H9 (cell line): ENCODE data around the gene MAP3K1. TPM values are rescaled to one million over a fixed set of nuclear protein-coding genes. Genes with fewer than 3 reads are reported as not detected.
A peak's percentile ranks its signal among the peaks of the same experiment; 100 is the strongest.

ENCODE experiments used
- DNase-seq: peaks from one replicate; pipeline ENCODE4 v3.0.0-alpha.2; 2017
- H2AFZ ChIP-seq: one replicate; pipeline ENCODE4 v1.6.1; 2013; ENCODE audit warnings: mild to moderate bottlenecking, low read length, control low read depth, moderate library complexity
- H2AK5ac ChIP-seq: 2 replicates; pipeline ENCODE4 v1.6.1; 2013; ENCODE audit warnings: low read length, control low read depth, mixed read lengths; ENCODE audit not compliant: insufficient read length
- H2BK120ac ChIP-seq: one replicate; pipeline ENCODE4 v1.6.1; 2013; ENCODE audit warnings: low read depth, mild to moderate bottlenecking, low read length, control low read depth, inconsistent platforms; ENCODE audit not compliant: poor library complexity, severe bottlenecking
- H2BK12ac ChIP-seq: 2 replicates; pipeline ENCODE4 v1.6.1; 2013; ENCODE audit warnings: low read length, control low read depth, mixed read lengths, low read depth; ENCODE audit not compliant: insufficient read length
- H2BK15ac ChIP-seq: 2 replicates; pipeline ENCODE4 v1.6.1; 2013; ENCODE audit warnings: low read depth, low read length, control low read depth
- H2BK20ac ChIP-seq: one replicate; pipeline ENCODE4 v1.6.1; 2013; ENCODE audit warnings: low read depth, mild to moderate bottlenecking, low read length, control low read depth, inconsistent platforms; ENCODE audit not compliant: poor library complexity, severe bottlenecking
- H2BK5ac ChIP-seq: 2 replicates; pipeline ENCODE4 v1.6.1; 2013; ENCODE audit warnings: low read length, control low read depth, mixed read lengths; ENCODE audit not compliant: insufficient read length
- H3K14ac ChIP-seq: 2 replicates; pipeline ENCODE4 v1.6.1; 2013; ENCODE audit warnings: low read length, control low read depth; ENCODE audit not compliant: insufficient read depth
- H3K18ac ChIP-seq: 2 replicates; pipeline ENCODE4 v1.6.1; 2013; ENCODE audit warnings: low read depth, mild to moderate bottlenecking, mixed read lengths, low read length, control low read depth; ENCODE audit not compliant: insufficient read length
- H3K23ac ChIP-seq: 2 replicates; pipeline ENCODE4 v1.6.1; 2013; ENCODE audit warnings: low read length, control low read depth, mixed read lengths, low read depth; ENCODE audit not compliant: insufficient read length
- H3K23me2 ChIP-seq: 2 replicates; pipeline ENCODE4 v1.6.1; 2013; ENCODE audit warnings: low read depth, mild to moderate bottlenecking, mixed read lengths, low read length, control low read depth; ENCODE audit not compliant: insufficient read length, poor library complexity, severe bottlenecking
- H3K27ac ChIP-seq: 2 replicates; pipeline ENCODE4 v1.5.1; 2013; ENCODE audit warnings: low read length, control low read depth, mixed read lengths, low read depth; ENCODE audit not compliant: insufficient read length
- H3K27me3 ChIP-seq: 2 replicates; pipeline ENCODE4 v1.6.1; 2013; ENCODE audit warnings: low read length, control low read depth, inconsistent platforms; ENCODE audit not compliant: insufficient read depth
- H3K4ac ChIP-seq: 2 replicates; pipeline ENCODE4 v1.6.1; 2013; ENCODE audit warnings: low read depth, mild to moderate bottlenecking, control low read depth, inconsistent platforms, low read length, moderate library complexity
- H3K4me1 ChIP-seq: 2 replicates; pipeline ENCODE4 v1.6.1; 2013; ENCODE audit warnings: low read length, control low read depth, inconsistent platforms; ENCODE audit not compliant: insufficient read depth
- H3K4me2 ChIP-seq: 2 replicates; pipeline ENCODE4 v1.6.1; 2013; ENCODE audit warnings: low read length, control low read depth, mixed read lengths; ENCODE audit not compliant: insufficient read length, insufficient read depth
- H3K56ac ChIP-seq: 2 replicates; pipeline ENCODE4 v1.6.1; 2013; ENCODE audit warnings: low read depth, mild to moderate bottlenecking, mixed read lengths, low read length, control low read depth; ENCODE audit not compliant: insufficient read length
- H3K79me1 ChIP-seq: 2 replicates; pipeline ENCODE4 v1.6.1; 2013; ENCODE audit warnings: low read depth, mild to moderate bottlenecking, moderate library complexity, low read length, control low read depth, inconsistent platforms; ENCODE audit not compliant: insufficient read depth, poor library complexity, severe bottlenecking
- H3K79me2 ChIP-seq: 2 replicates; pipeline ENCODE4 v1.6.1; 2013; ENCODE audit warnings: low read length, control low read depth, inconsistent platforms; ENCODE audit not compliant: insufficient read depth
- H3K9ac ChIP-seq: 2 replicates; pipeline ENCODE4 v1.6.1; 2013; ENCODE audit warnings: low read length, control low read depth, mixed read lengths; ENCODE audit not compliant: insufficient read length; ENCODE audit errors: extremely low read depth
- H3K9me3 ChIP-seq: one replicate; pipeline ENCODE4 v1.6.1; 2013; ENCODE audit warnings: low read depth, low read length, inconsistent platforms; ENCODE audit not compliant: control insufficient read depth
- H3T11ph ChIP-seq: one replicate; pipeline ENCODE4 v1.6.1; 2013; ENCODE audit warnings: mild to moderate bottlenecking, low read length, control low read depth, inconsistent platforms
- H4K20me1 ChIP-seq: one replicate; pipeline ENCODE4 v1.6.1; 2013; ENCODE audit not compliant: control insufficient read depth, insufficient read length, insufficient read depth
- H4K5ac ChIP-seq: 2 replicates; pipeline ENCODE4 v1.6.1; 2013; ENCODE audit warnings: low read depth, mild to moderate bottlenecking, mixed read lengths, low read length, control low read depth; ENCODE audit not compliant: insufficient read length
- H4K8ac ChIP-seq: replicated peaks from 2 replicates; pipeline ENCODE4 v1.6.1; 2013; ENCODE audit warnings: low read length, control low read depth, mixed read lengths, low read depth; ENCODE audit not compliant: insufficient read length
- H4K91ac ChIP-seq: 2 replicates; pipeline ENCODE4 v1.6.1; 2013; ENCODE audit warnings: low read depth, mild to moderate bottlenecking, moderate library complexity, mixed read lengths, low read length, control low read depth; ENCODE audit not compliant: insufficient read length
- H3K27ac Mint-ChIP-seq, 3 experiments: 2 replicates in 2 of 3; 3 replicates in 1 of 3; pipeline ENCODE4 v1.8.0; 2020 to 2021; ENCODE audit warnings: mixed read lengths in 3 of 3, mild to moderate bottlenecking in 1 of 3, moderate library complexity in 1 of 3
- H3K27me3 Mint-ChIP-seq: 2 replicates; pipeline ENCODE4 v1.8.0; 2021; ENCODE audit warnings: low read depth, mild to moderate bottlenecking, moderate library complexity, mixed read lengths
- H3K36me3 Mint-ChIP-seq, 3 experiments: 2 replicates in 2 of 3; 3 replicates in 1 of 3; pipeline ENCODE4 v1.8.0; 2020 to 2021; ENCODE audit warnings: low read depth in 3 of 3, mixed read lengths in 3 of 3; ENCODE audit not compliant: insufficient read depth in 1 of 3
- H3K4me1 Mint-ChIP-seq, 2 experiments: 2 replicates each; pipeline ENCODE4 v1.8.0; 2020; ENCODE audit warnings: mixed read lengths in 2 of 2
- H3K4me3 Mint-ChIP-seq, 2 experiments: 2 replicates in 1 of 2; 3 replicates in 1 of 2; pipeline ENCODE4 v1.8.0; 2020 to 2021; ENCODE audit warnings: mild to moderate bottlenecking in 2 of 2, mixed read lengths in 2 of 2, moderate library complexity in 1 of 2
- H3K9me3 Mint-ChIP-seq, 2 experiments: 2 replicates in 1 of 2; 3 replicates in 1 of 2; pipeline ENCODE4 v1.8.0; 2020; ENCODE audit warnings: mild to moderate bottlenecking in 2 of 2, mixed read lengths in 2 of 2, moderate library complexity in 1 of 2
- WGBS: extraction: QIAGEN DNeasy Blood & Tissue Kit; methylation state at CpG from one replicate; pipeline ENCODE4 v1.1.7; 2013; ENCODE audit warnings: missing lambda C conversion rate, low lambda C conversion rate, mixed read lengths; ENCODE audit not compliant: insufficient read length; ENCODE audit errors: extremely low coverage; 5-methylcytosine and 5-hydroxymethylcytosine counted together
- total RNA-seq: library from RNA; stranded (reverse); gene quantifications from 2 replicates; pipeline ENCODE4 v1.2.1, GENCODE V29; 2021
- TF ChIP-seq, protein P1 (sequence below): fragments of 200-600 bp; sonication (generic); conservative IDR thresholded peaks from 3 replicates; pipeline ENCODE4 v1.8.0; 2021; ENCODE audit warnings: antibody characterized with exemption, mild to moderate bottlenecking

Gene MAP3K1
- total RNA-seq, 1 experiment from 2014 or later, result 11.1 TPM

DNA sequence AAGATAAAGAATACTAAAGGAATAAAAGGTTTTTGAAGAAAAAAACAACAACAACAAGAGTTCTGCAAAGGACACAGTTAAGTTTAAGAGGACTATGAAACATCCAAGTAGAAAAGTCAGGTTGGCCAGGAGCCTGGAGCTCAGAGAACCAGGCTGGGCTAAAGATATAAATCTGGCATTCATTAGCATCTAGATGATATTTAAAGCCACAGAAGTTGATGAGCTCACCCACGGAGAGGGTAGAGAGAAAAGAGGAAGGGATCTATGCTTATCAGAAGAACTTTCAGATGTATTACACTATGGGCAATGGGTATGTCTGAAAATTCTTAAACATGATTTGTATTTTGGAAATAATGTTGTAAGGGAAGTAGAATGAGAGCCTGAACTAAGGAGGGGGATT is 126.6 kb downstream of the MAP3K1 start:
- Histone ChIP-seq H3K9ac (no peak overlapping the region), H3K4ac (no peak overlapping the region), H3T11ph (no peak overlapping the region), H2AK5ac (no peak overlapping the region), H2BK120ac (no peak overlapping the region), H2BK15ac (no peak overlapping the region), H3K79me2 (no peaks in the 10 kb centered on the region), H3K23me2 (no peaks in the 10 kb centered on the region), H2BK5ac (no peak overlapping the region), H3K27ac (no peak overlapping the region), H3K9me3 (no peaks in the 10 kb centered on the region), H3K23ac (no peak overlapping the region), H3K79me1 (peaks cover 2% of the 10 kb centered on the region), H4K8ac (no peak overlapping the region), H4K91ac (no peak overlapping the region), H3K4me1 (no peaks in the 10 kb centered on the region), H2AFZ (no peak overlapping the region), H4K5ac (no peak overlapping the region), H3K14ac (no peak overlapping the region), H3K27me3 (no peaks in the 10 kb centered on the region), H2BK12ac (no peak overlapping the region), H3K4me2 (no peak overlapping the region), H3K56ac (no peak overlapping the region), H2BK20ac (no peak overlapping the region), H4K20me1 (no peaks in the 10 kb centered on the region), H3K18ac (no peak overlapping the region)
- TF ChIP-seq, protein P1, sequence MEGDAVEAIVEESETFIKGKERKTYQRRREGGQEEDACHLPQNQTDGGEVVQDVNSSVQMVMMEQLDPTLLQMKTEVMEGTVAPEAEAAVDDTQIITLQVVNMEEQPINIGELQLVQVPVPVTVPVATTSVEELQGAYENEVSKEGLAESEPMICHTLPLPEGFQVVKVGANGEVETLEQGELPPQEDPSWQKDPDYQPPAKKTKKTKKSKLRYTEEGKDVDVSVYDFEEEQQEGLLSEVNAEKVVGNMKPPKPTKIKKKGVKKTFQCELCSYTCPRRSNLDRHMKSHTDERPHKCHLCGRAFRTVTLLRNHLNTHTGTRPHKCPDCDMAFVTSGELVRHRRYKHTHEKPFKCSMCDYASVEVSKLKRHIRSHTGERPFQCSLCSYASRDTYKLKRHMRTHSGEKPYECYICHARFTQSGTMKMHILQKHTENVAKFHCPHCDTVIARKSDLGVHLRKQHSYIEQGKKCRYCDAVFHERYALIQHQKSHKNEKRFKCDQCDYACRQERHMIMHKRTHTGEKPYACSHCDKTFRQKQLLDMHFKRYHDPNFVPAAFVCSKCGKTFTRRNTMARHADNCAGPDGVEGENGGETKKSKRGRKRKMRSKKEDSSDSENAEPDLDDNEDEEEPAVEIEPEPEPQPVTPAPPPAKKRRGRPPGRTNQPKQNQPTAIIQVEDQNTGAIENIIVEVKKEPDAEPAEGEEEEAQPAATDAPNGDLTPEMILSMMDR, result no peak
- WGBS, result no CpG with 5 or more reads among the region's 1 CpG
- H3K27ac Mint-ChIP-seq, result peak overlapping the region in 1 of 3 experiments; percentile 17; a peak in 1 of 7 replicates
- H3K27me3 Mint-ChIP-seq, result no peaks in the 10 kb centered on the region
- DNase-seq, result no peak
- no peaks in the 10 kb centered on the region for H3K4me1 Mint-ChIP-seq
- H3K4me3 Mint-ChIP-seq, result no peak overlapping the region
- H3K9me3 Mint-ChIP-seq, result no peaks in the 10 kb centered on the region
- peaks cover 33 to 88% (median 74%) of the 10 kb centered on the region in 3 experiments; a peak in 6 of 7 replicates for H3K36me3 Mint-ChIP-seq

Other genes with a start within 250 kb of the MAP3K1 start
- gene SETD9, start 94.0 kb downstream of the MAP3K1 start, total RNA-seq, result 15.1 and 15.7 TPM in 2 replicates
- gene MIER3, start 136.6 kb downstream of the MAP3K1 start, total RNA-seq, result 44.8 and 45.1 TPM in 2 replicates